SU-DHL-6 (cell line): ENCODE results near the gene RNU2-1.

Source experiments
- H2AFZ ChIP-seq: fragments of 200-600 bp; sonication (generic); 2 replicates; pipeline ENCODE4 v1.6.1; 2014; ENCODE audit warnings: low read depth, mild to moderate bottlenecking, moderate library complexity, mixed read lengths, antibody characterized with exemption, low read length; ENCODE audit not compliant: severe bottlenecking
- H3F3A ChIP-seq: fragments of 200-600 bp; shearing (Covaris generic); 2 replicates; pipeline ENCODE4 v1.6.0; 2016; ENCODE audit warnings: antibody characterized with exemption, mild to moderate bottlenecking; ENCODE audit not compliant: insufficient read depth
- H3K27ac ChIP-seq: fragments of 200-600 bp; sonication (generic); 2 replicates; pipeline ENCODE4 v1.5.1; 2016; ENCODE audit warnings: low read depth, mild to moderate bottlenecking, low read length, moderate library complexity, mixed read lengths
- H3K27me3 ChIP-seq: fragments of 200-600 bp; sonication (generic), shearing (Covaris generic); 2 replicates; pipeline ENCODE4 v1.6.0; 2014; ENCODE audit warnings: mild to moderate bottlenecking, low read length
- H3K36me3 ChIP-seq: fragments of 200-600 bp; sonication (generic); 2 replicates; pipeline ENCODE4 v1.6.1; 2014; ENCODE audit warnings: mild to moderate bottlenecking, low read length, mixed read lengths
- H3K4me2 ChIP-seq: fragments of 300-600, 200-600 bp; shearing (Covaris generic), sonication (generic); 2 replicates; pipeline ENCODE4 v1.6.0; 2014; ENCODE audit warnings: low read length, low read depth, mild to moderate bottlenecking; ENCODE audit not compliant: poor library complexity, severe bottlenecking
- H3K4me3 ChIP-seq: fragments of 200-600 bp; sonication (generic); 2 replicates; pipeline ENCODE4 v1.5.1; 2014; ENCODE audit warnings: antibody characterized with exemption, low read length, mild to moderate bottlenecking, mixed read lengths; ENCODE audit not compliant: insufficient read depth, poor library complexity, severe bottlenecking
- H3K79me2 ChIP-seq: fragments of 200-600 bp; sonication (generic); 2 replicates; pipeline ENCODE4 v1.6.1; 2014; ENCODE audit warnings: mild to moderate bottlenecking, low read length, moderate library complexity; ENCODE audit not compliant: insufficient read depth
- H3K9ac ChIP-seq: fragments of 200-600 bp; sonication (generic); 2 replicates; pipeline ENCODE4 v1.7.0; 2014; ENCODE audit warnings: mild to moderate bottlenecking, low read length
- H3K9me2 ChIP-seq: fragments of 200-600 bp; sonication (generic); replicated peaks from 2 replicates; pipeline ENCODE4 v1.6.1; 2014; ENCODE audit warnings: low read length; ENCODE audit not compliant: insufficient read depth
- H3K9me3 ChIP-seq: fragments of 200-600 bp; sonication (generic); 2 replicates; pipeline ENCODE4 v1.6.1; 2014; ENCODE audit warnings: low read length, mixed read lengths; ENCODE audit not compliant: insufficient read depth
- H4K20me1 ChIP-seq: fragments of 200-600 bp; sonication (generic); 2 replicates; pipeline ENCODE4 v1.6.1; 2014; ENCODE audit warnings: low read depth, mild to moderate bottlenecking, antibody characterized with exemption, low read length, moderate library complexity, mixed read lengths
- EZH2phosphoT487 ChIP-seq: fragments of 200-600 bp; sonication (generic), shearing (Covaris generic); conservative IDR thresholded peaks from 2 replicates; pipeline ENCODE4 v1.6.1; 2018; ENCODE audit warnings: mild to moderate bottlenecking, antibody characterized with exemption, low read length, moderate library complexity, mixed read lengths
- TF ChIP-seq, protein P1 (sequence below): fragments of 200-600 bp; sonication (generic); IDR thresholded peaks from one replicate; pipeline ENCODE4 v1.5.1; 2017; ENCODE audit warnings: antibody characterized with exemption, mild to moderate bottlenecking, low read length, moderate library complexity; ENCODE audit not compliant: insufficient read depth, poor library complexity, severe bottlenecking

RNU2-1 gene

DNA sequence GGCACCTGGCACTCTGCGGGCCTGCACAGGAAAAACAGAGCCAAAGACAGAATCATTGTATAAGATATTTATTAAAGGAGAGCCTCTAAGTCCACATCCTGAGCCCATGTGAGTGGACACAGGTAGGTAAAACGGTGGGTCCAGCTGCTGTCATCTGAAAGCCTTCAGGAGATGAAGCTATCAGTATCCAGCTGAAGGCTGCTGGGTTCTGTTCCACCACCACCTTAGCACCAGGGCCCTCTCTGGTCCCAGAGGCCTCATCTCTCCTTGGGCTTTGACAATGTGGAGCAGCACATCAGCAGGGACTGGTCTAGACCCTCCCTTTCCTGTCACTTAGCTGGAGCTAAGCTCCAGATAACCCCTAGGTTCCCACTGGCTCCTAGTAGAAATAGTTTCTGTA, 14.8 kb downstream of the RNU2-1 start:
- Histone ChIP-seq H3K9ac (no peak overlapping the region), H3K4me3 (no peak overlapping the region), H3K79me2 (no peaks in the 10 kb centered on the region), H3F3A (no peaks in the 10 kb centered on the region), H3K9me2 (no peaks in the 10 kb centered on the region), H3K9me3 (no peaks in the 10 kb centered on the region), H3K27ac (no peak overlapping the region), H4K20me1 (no peaks in the 10 kb centered on the region), H3K4me2 (no peak overlapping the region), H2AFZ (no peak overlapping the region), H3K27me3 (no peaks in the 10 kb centered on the region), H3K36me3 (no peaks in the 10 kb centered on the region)
- TF ChIP-seq, protein P1, sequence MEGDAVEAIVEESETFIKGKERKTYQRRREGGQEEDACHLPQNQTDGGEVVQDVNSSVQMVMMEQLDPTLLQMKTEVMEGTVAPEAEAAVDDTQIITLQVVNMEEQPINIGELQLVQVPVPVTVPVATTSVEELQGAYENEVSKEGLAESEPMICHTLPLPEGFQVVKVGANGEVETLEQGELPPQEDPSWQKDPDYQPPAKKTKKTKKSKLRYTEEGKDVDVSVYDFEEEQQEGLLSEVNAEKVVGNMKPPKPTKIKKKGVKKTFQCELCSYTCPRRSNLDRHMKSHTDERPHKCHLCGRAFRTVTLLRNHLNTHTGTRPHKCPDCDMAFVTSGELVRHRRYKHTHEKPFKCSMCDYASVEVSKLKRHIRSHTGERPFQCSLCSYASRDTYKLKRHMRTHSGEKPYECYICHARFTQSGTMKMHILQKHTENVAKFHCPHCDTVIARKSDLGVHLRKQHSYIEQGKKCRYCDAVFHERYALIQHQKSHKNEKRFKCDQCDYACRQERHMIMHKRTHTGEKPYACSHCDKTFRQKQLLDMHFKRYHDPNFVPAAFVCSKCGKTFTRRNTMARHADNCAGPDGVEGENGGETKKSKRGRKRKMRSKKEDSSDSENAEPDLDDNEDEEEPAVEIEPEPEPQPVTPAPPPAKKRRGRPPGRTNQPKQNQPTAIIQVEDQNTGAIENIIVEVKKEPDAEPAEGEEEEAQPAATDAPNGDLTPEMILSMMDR = no peak
- TF ChIP-seq EZH2phosphoT487 = no peak

GRCh38 chr17:43217614-43218087, 16.1 kb downstream of the RNU2-1 start:
- Histone ChIP-seq H2AFZ (no peak overlapping the region), H3K27ac (no peak overlapping the region), H3K4me3 (no peak overlapping the region), H3K27me3 (no peaks in the 10 kb centered on the region), H3K9me3 (no peaks in the 10 kb centered on the region), H3K9me2 (no peaks in the 10 kb centered on the region), H3K79me2 (no peaks in the 10 kb centered on the region), H3K36me3 (no peaks in the 10 kb centered on the region), H3K9ac (no peak overlapping the region), H4K20me1 (no peaks in the 10 kb centered on the region), H3K4me2 (no peak overlapping the region), H3F3A (no peaks in the 10 kb centered on the region)
- TF ChIP-seq, protein P1 = no peak
- no peak for TF ChIP-seq EZH2phosphoT487

- Histone ChIP-seq H3F3A (0 out of 2 replicates have a peak, but pooled peaks cover 3% of the 10 kb centered on the region), H3K27me3 (no peaks in the 10 kb centered on the region), H2AFZ (no peak overlapping the region), H3K79me2 (no peaks in the 10 kb centered on the region), H3K9me3 (no peaks in the 10 kb centered on the region), H3K27ac (no peak overlapping the region), H3K9me2 (no peaks in the 10 kb centered on the region), H3K4me2 (no peak overlapping the region), H3K36me3 (no peaks in the 10 kb centered on the region), H3K4me3 (no peak overlapping the region), H4K20me1 (no peaks in the 10 kb centered on the region), H3K9ac (no peak overlapping the region)
- TF ChIP-seq, protein P1 = no peak
- TF ChIP-seq EZH2phosphoT487 = no peak
Measured at GRCh38 chr17:43216762-43217613, 16.8 kb downstream of the RNU2-1 start.
